K562 (cell line): ENCODE data around the gene MPC2. TPM values are rescaled to one million over a fixed set of nuclear protein-coding genes. Genes with fewer than 3 reads are reported as not detected.

Source experiments
- ADNP ChIP-seq: fragments of 200-800 bp; sonication (Bioruptor generic); IDR thresholded peaks from 2 replicates; pipeline ENCODE4 v1.6.1; 2016; ENCODE audit warnings: missing genetic modification characterization, missing compliant biosample characterization
- BRF2 ChIP-seq: IDR thresholded peaks from 3 replicates; pipeline ENCODE4 v1.6.1; 2011; ENCODE audit warnings: borderline replicate concordance, mild to moderate bottlenecking; ENCODE audit not compliant: insufficient read length, insufficient read depth
- CC2D1A ChIP-seq: fragments of 450-650 bp; IDR thresholded peaks from 2 replicates; pipeline ENCODE4 v1.6.1; 2017; ENCODE audit warnings: mild to moderate bottlenecking
- CUX1 ChIP-seq: fragments of 200-800 bp; sonication (Bioruptor generic); IDR thresholded peaks from 2 replicates; pipeline ENCODE4 v1.6.1; 2016; ENCODE audit warnings: missing genetic modification characterization, missing compliant biosample characterization
- E2F5 ChIP-seq: sonication (generic); formaldehyde crosslinking; IDR thresholded peaks from 2 replicates; pipeline ENCODE4 v1.8.0; 2022; ENCODE audit warnings: mild to moderate bottlenecking, missing genetic modification reagents
- EHMT2 ChIP-seq: fragments of 450-650 bp; IDR thresholded peaks from 2 replicates; pipeline ENCODE4 v1.6.1; 2018; ENCODE audit warnings: antibody characterized with exemption
- FOXA3 ChIP-seq, 2 experiments: fragments of 450-650 bp in 1 of 2; sonication (generic) in 1 of 2; formaldehyde crosslinking; IDR thresholded peaks in 1 of 2; conservative IDR thresholded peaks in 1 of 2; 2 replicates each; pipeline versions ENCODE4 v1.4.0 to v1.8.0; 2020 to 2022; ENCODE audit warnings: mild to moderate bottlenecking in 2 of 2, missing genetic modification reagents in 1 of 2
- KDM5B ChIP-seq: fragments of 200-600 bp; sonication (generic); IDR thresholded peaks from 2 replicates; pipeline ENCODE4 v1.6.1; 2012; ENCODE audit warnings: low read depth, mild to moderate bottlenecking, moderate library complexity, low read length, control low read depth, inconsistent platforms; ENCODE audit not compliant: insufficient replicate concordance
- L3MBTL2 ChIP-seq: fragments of 450-650 bp; IDR thresholded peaks from 2 replicates; pipeline ENCODE4 v1.6.1; 2016; ENCODE audit warnings: mild to moderate bottlenecking, moderate library complexity
- NEUROD1 ChIP-seq: fragments of 150-350 bp; IDR thresholded peaks from 2 replicates; pipeline ENCODE4 v1.6.1; 2014; ENCODE audit warnings: borderline replicate concordance, low read length, low read depth; ENCODE audit not compliant: partially characterized antibody
- PML ChIP-seq: IDR thresholded peaks from 2 replicates; pipeline ENCODE4 v1.6.1; 2012; ENCODE audit warnings: low read length, inconsistent platforms
- SRSF7 ChIP-seq: fragments of 200-400 bp; formaldehyde crosslinking; optimal IDR thresholded peaks from 2 replicates; pipeline ENCODE3; 2017; ENCODE audit warnings: mild to moderate bottlenecking, low read depth, low read length
- STAG1 ChIP-seq: sonication (generic); formaldehyde crosslinking; IDR thresholded peaks from 2 replicates; pipeline ENCODE4 v1.5.0; 2020; ENCODE audit warnings: missing genetic modification reagents, borderline replicate concordance
- THAP12 ChIP-seq: fragments of 250-450 bp; sonication (Bioruptor Pico); IDR thresholded peaks from 2 replicates; pipeline ENCODE4 v1.9.0; 2021; ENCODE audit warnings: mild to moderate bottlenecking, inconsistent platforms
- ZNF197 ChIP-seq: fragments of 200-800 bp; sonication (Bioruptor generic); IDR thresholded peaks from 2 replicates; pipeline ENCODE4 v1.6.1; 2016; ENCODE audit warnings: low read depth, missing genetic modification characterization, missing compliant biosample characterization
- polyA plus RNA-seq, 8 experiments: library from polyadenylated mRNA; depleted of rRNA in 4 of 8; stranded (reverse) in 5 of 8; unstranded in 3 of 8; fragments of >200 nt; fragmentation: Nextera tagmentation in 2 of 8; fragmentation: Illumina TruSeq in 1 of 8; extraction: Ambion mirVana in 2 of 8; extraction: Trizol in 1 of 8; gene quantifications; 2 replicates each; pipeline versions ENCODE4 v1.2.1 to v1.2.3, GENCODE V29; 2011 to 2014; ENCODE audit warnings: inconsistent platforms in 1 of 8, missing spikeins in 1 of 8
- total RNA-seq, 7 experiments: library from RNA; depleted of rRNA in 6 of 7; stranded (reverse); fragments of >200 nt in 6 of 7; fragmentation: Illumina TruSeq in 2 of 7; extraction: Trizol in 2 of 7; gene quantifications; 2 replicates each; pipeline versions ENCODE4 v1.2.1 to v1.2.3, GENCODE V29; 2011 to 2021; ENCODE audit warnings: low replicate concordance in 1 of 7

The MPC2 gene
- total and polyA plus RNA-seq, 9 of the 15 experiments (the other 6 are each of a cell fraction or from before 2014, with no cell fraction given): 70.7 to 179 (median 144) TPM

GRCh38 chr1:167936930-167937708 is at the start of gene MPC2 (continued):
- no peak for TF ChIP-seq THAP12 (CRISPR knock-in tag)
- TF ChIP-seq KDM5B: peak; percentile 94
- TF ChIP-seq L3MBTL2: no peak
- no peak; the same call in 1 of the 2 replicates for TF ChIP-seq STAG1 (CRISPR knock-in tag)
- peak; percentile 64; the same call in 1 of the 2 replicates for TF ChIP-seq PML
- TF ChIP-seq NEUROD1: no peak
- no peak for TF ChIP-seq SRSF7
- TF ChIP-seq BRF2: no peak
- TF ChIP-seq CUX1 (CRISPR knock-in tag): no peak
- TF ChIP-seq ZNF197 (CRISPR knock-in tag): no peak
- TF ChIP-seq EHMT2: no peak
- TF ChIP-seq ADNP (tag): no peak
- 0 out of 2 replicates have a peak, but pooled peaks have one; percentile 56 for TF ChIP-seq E2F5
- no peak for TF ChIP-seq CC2D1A
- TF ChIP-seq FOXA3 (CRISPR knock-in tag; conservative IDR thresholded peaks at IDR 0.05 in 1 of 2, IDR thresholded peaks at IDR 0.05 in 1 of 2): no peak; a peak in 1 of 4 replicates
